ENCODE data around the gene ARHGAP33.

DNA sequence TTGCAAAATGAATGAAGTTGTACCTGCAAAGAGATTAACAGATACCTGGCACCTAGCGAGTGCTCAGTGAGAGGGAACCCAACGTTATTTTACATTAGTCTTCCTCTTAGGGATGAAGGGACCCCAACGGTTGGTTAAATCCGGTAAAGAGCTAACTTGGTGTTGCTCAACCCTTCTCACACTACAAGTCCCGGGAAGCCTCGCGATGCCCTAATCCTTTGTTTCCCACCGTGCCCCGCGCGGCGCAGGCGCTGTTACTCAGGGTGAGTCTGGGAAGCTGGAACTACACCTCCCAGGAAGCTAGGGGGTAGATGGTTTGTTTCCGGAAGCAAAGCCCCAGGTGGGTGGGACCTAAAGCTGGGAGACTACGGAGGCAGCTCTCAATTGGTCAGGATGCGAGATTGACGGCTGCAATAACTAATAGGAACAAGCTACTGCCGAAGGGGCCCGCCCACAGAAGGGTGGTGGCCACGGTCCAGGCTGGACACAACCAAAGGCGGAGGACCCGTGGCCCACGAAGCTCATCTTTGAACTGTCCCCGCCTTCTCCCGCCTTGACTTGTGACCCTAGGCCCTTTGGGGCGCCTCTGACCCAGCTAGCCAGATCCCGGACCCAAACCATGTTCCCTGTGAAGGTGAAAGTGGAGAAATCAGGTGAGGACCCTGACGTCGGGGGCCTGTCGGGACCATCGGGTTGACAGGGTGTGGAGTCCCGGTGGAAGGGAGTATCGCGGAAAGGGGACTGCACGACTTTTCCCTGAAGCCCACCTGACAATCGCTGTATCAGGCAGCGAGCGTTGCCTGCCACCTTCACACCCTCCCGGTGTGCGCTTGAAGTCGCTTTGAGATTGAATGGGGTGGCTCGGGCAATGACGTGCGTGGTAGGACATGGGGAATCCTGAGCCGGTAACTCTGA, 27.0 kb upstream of the ARHGAP33 start, which contains the start of gene LIN37:
- TF ChIP-seq, protein P1, sequence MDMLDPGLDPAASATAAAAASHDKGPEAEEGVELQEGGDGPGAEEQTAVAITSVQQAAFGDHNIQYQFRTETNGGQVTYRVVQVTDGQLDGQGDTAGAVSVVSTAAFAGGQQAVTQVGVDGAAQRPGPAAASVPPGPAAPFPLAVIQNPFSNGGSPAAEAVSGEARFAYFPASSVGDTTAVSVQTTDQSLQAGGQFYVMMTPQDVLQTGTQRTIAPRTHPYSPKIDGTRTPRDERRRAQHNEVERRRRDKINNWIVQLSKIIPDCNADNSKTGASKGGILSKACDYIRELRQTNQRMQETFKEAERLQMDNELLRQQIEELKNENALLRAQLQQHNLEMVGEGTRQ (IDR thresholded peaks at IDR 0.05) = 0 out of 2 replicates have a peak, but pooled peaks have one; percentile 41
- TF ChIP-seq CTCF (IDR thresholded peaks at IDR 0.05) (no peak), POLR2A (IDR thresholded peaks at IDR 0.05; ENCODE audit: low read length) (peak; percentile 88), RAD21 (conservative IDR thresholded peaks at IDR 0.05 in 1 of 2, IDR thresholded peaks at IDR 0.05 in 1 of 2) (no peak), MAZ (IDR thresholded peaks at IDR 0.05; ENCODE audit: borderline replicate concordance, low read depth, low read length) (no peak), POLR2AphosphoS2 (conservative IDR thresholded peaks at IDR 0.05; ENCODE audit: low read length) (0 out of 2 replicates have a peak, but pooled peaks have one; percentile 55), RFX5 (IDR thresholded peaks at IDR 0.05) (peak; percentile 36; the same call in 1 of the 2 replicates)

All from A549 (cell line).